Chondrocyte (in vitro differentiated cells): ENCODE data around the gene EGFR. TPM values are rescaled to one million over a fixed set of nuclear protein-coding genes. Genes with fewer than 3 reads are reported as not detected.

Source experiments
- DNase-seq: peaks from one replicate; pipeline ENCODE4 v3.0.0; 2021; ENCODE audit warnings: mixed read lengths, low spot score
- H3K27ac Mint-ChIP-seq: one replicate; pipeline ENCODE4 v1.8.0; 2021; ENCODE audit warnings: mild to moderate bottlenecking, moderate library complexity, mixed read lengths; ENCODE audit not compliant: unreplicated experiment
- H3K27me3 Mint-ChIP-seq: 2 replicates; pipeline ENCODE4 v1.8.0; 2021; ENCODE audit warnings: low read depth, mixed read lengths
- H3K36me3 Mint-ChIP-seq: 2 replicates; pipeline ENCODE4 v1.8.0; 2021; ENCODE audit warnings: low read depth, mixed read lengths
- H3K4me1 Mint-ChIP-seq: 2 replicates; pipeline ENCODE4 v1.8.0; 2021; ENCODE audit warnings: low read depth, mild to moderate bottlenecking, mixed read lengths
- H3K4me3 Mint-ChIP-seq: one replicate; pipeline ENCODE4 v1.8.0; 2021; ENCODE audit warnings: mild to moderate bottlenecking, moderate library complexity, mixed read lengths; ENCODE audit not compliant: unreplicated experiment
- H3K9me3 Mint-ChIP-seq: 2 replicates; pipeline ENCODE4 v1.8.0; 2021; ENCODE audit warnings: low read depth, mixed read lengths
- total RNA-seq: library from RNA; stranded (reverse); gene quantifications from 3 replicates; pipeline ENCODE4 v1.2.1, GENCODE V29; 2021
- TF ChIP-seq, protein P1 (sequence below): fragments of 200-600 bp; sonication (generic); IDR thresholded peaks from 2 replicates; pipeline ENCODE4 v1.5.0; 2021; ENCODE audit warnings: antibody characterized with exemption, mild to moderate bottlenecking, moderate library complexity

Gene EGFR
- total RNA-seq, 1 donor from 2014 or later, result 25.5 TPM

DNA sequence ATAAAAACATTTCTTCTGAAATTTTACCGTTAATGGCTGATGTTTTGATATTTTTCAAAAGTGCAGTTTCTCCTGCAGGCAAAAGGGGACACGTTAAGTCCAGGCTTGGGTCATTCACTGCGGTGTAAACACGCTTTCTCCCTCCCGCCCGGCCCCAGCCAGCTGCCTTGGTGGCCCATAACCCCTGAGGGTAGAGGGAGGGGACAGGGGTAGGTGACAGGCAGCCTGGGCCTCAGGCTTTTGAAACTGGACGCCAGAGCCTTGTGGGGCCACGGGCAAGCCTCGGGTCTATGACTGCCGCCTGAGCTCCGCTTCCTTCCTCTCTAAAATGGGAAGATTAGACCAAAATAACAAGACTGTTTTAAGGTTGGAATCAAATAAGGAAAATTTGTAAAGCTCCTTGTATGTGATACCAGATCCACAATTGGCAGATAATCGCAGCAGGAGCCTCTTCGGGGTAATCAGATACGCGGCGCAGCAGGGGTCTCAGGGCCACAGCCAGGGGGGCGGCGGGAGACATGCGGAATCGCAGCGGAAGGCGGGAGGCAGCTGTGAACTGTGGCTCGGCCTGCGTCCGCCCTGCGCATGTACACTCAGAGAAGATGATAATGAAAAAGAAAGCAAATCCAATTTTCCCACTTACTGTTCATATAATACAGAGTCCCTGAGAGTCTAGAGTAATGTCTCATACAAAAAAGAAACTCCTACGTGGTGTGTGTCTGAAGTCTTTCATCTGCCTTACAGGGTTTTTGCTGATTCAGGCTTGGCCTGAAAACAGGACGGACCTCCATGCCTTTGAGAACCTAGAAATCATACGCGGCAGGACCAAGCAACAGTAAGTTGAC is 138.3 kb downstream of the EGFR start:
- H3K4me1 Mint-ChIP-seq, result peaks cover 44% of the 10 kb centered on the region
- H3K9me3 Mint-ChIP-seq, result no peaks in the 10 kb centered on the region
- TF ChIP-seq, protein P1, sequence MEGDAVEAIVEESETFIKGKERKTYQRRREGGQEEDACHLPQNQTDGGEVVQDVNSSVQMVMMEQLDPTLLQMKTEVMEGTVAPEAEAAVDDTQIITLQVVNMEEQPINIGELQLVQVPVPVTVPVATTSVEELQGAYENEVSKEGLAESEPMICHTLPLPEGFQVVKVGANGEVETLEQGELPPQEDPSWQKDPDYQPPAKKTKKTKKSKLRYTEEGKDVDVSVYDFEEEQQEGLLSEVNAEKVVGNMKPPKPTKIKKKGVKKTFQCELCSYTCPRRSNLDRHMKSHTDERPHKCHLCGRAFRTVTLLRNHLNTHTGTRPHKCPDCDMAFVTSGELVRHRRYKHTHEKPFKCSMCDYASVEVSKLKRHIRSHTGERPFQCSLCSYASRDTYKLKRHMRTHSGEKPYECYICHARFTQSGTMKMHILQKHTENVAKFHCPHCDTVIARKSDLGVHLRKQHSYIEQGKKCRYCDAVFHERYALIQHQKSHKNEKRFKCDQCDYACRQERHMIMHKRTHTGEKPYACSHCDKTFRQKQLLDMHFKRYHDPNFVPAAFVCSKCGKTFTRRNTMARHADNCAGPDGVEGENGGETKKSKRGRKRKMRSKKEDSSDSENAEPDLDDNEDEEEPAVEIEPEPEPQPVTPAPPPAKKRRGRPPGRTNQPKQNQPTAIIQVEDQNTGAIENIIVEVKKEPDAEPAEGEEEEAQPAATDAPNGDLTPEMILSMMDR, result peak; percentile 19
- DNase-seq, result no peak
- H3K4me3 Mint-ChIP-seq, result peak overlapping the region; percentile 41
- H3K36me3 Mint-ChIP-seq, result peaks cover 11% of the 10 kb centered on the region
- H3K27ac Mint-ChIP-seq, result peak overlapping the region; percentile 85
- no peaks in the 10 kb centered on the region for H3K27me3 Mint-ChIP-seq

DNA sequence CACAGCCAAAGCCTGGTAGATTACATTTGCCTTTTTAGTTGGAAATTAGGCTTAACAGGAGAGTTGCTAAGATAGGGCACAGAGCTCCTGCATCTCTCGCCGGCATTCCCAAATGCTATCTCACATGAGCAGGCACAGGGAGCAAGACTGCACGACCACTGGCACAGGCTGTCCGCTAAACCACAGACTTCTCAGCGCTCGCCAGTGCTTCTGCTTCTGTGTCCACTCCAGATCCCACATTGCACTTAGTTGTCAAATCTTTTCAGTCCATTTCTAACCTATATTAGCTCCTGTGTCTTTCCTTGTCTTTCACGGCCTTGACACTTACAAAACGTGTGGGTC is 138.9 kb downstream of the EGFR start:
- Mint-ChIP-seq H3K27ac (peak overlapping the region; percentile 85), H3K9me3 (no peaks in the 10 kb centered on the region), H3K27me3 (no peaks in the 10 kb centered on the region), H3K4me1 (peaks cover 44% of the 10 kb centered on the region), H3K4me3 (no peak overlapping the region), H3K36me3 (peaks cover 8% of the 10 kb centered on the region)
- TF ChIP-seq, protein P1, result no peak
- no peak for DNase-seq

DNA sequence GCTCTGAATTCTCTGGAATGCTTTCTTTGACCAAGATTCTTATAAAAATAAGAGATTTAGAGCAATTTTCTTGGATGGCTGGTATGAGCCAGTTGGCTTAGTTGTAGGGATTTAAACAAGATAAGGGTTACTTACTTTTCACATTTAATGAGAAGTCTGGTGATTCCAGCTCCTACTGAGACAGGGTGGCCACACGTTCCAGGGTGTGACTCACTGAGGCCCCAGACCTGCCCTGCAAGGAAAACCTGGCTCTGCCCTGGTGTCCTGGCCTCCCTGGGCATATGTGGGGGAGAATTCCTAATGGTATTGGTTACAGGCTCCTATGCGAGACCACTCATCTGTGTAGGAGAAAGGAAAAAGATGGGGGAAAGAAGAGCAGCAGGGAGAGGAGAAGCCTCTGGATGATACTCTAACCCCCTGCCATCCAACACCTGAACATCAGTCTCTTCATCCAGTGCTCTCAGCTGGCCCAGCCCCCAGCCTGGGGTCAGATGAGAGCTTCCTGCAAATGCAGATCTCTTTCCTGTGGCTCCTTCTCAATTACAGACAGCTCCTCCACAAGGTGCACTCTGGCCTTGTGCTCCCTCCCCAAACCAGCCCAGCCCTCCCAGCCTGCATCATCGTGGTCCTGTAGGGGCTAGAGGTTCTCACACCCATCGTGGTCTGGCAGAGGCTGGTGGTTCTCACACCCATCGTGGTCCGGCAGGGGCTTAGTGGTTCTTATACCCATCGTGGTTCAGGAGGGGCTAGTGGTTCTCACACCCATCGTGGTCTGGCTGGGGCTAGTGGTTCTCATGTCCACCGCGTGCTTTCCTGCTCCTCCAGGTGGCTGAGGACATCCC is 139.9 kb downstream of the EGFR start:
- peaks cover 44% of the 10 kb centered on the region for H3K4me1 Mint-ChIP-seq
- no peak overlapping the region for H3K4me3 Mint-ChIP-seq
- H3K27ac Mint-ChIP-seq, result peak overlapping the region; percentile 85
- TF ChIP-seq, protein P1, result no peak
- H3K36me3 Mint-ChIP-seq, result peaks cover 10% of the 10 kb centered on the region
- no peaks in the 10 kb centered on the region for H3K27me3 Mint-ChIP-seq
- H3K9me3 Mint-ChIP-seq, result no peaks in the 10 kb centered on the region
- DNase-seq, result no peak

DNA sequence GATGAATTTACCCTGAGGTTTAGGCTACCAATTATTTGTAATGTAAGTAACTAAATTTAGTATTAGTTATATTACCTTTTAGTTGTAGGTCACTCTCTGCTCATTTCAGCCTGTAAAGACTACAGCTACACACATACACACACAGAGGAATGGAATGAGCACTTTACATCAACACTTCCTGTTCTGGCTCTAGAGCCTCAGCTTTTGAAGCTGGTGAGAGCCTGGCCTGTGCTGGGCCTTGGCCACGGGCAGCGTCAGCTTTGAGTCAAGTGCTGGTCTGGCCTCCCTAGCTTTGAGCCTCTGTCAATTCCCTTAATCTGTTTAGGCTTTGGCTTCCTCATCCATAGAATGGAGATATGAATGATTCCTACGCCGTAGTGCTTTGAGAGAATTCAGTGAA is 141.7 kb downstream of the EGFR start:
- H3K36me3 Mint-ChIP-seq, result peaks cover 12% of the 10 kb centered on the region
- TF ChIP-seq, protein P1, result no peak
- DNase-seq, result no peak
- H3K4me3 Mint-ChIP-seq, result no peak overlapping the region
- peaks cover 44% of the 10 kb centered on the region for H3K4me1 Mint-ChIP-seq
- H3K27me3 Mint-ChIP-seq, result no peaks in the 10 kb centered on the region
- no peak overlapping the region for H3K27ac Mint-ChIP-seq
- no peaks in the 10 kb centered on the region for H3K9me3 Mint-ChIP-seq

DNA sequence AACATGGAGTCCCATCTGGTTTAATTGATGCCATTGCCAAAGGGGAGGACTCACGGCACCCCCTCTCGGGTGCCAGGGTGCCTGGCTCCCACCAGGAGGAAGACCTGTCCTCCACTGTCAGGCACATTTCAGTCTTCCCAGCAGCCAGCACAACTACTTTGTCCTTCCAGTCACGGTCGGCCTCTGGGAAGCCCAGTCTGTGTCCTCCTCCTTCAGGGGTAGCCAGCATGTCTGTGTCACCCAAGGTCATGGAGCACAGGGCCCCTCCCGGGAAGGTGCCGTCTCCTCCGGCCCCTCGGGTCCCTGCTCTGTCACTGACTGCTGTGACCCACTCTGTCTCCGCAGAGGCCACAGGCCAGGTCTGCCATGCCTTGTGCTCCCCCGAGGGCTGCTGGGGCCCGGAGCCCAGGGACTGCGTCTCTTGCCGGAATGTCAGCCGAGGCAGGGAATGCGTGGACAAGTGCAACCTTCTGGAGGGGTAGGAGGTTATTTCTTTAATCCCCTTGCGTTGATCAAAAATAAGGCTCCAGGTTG is 142.4 kb downstream of the EGFR start:
- Mint-ChIP-seq H3K9me3 (no peaks in the 10 kb centered on the region), H3K27me3 (no peaks in the 10 kb centered on the region), H3K27ac (peak overlapping the region; percentile 6), H3K4me3 (no peak overlapping the region), H3K4me1 (peaks cover 42% of the 10 kb centered on the region), H3K36me3 (peaks cover 14% of the 10 kb centered on the region)
- DNase-seq, result no peak
- TF ChIP-seq, protein P1, result no peak
